Coronary artery (tissue), 2 donors: ENCODE data around the gene NOS3.

Experiments used
- DNase-seq: peaks from one replicate; pipeline ENCODE4 v3.0.0-alpha.2; 2017; ENCODE audit warnings: low spot score
- H3K27ac ChIP-seq, 2 donors: fragments of 200-600 bp; sonication (generic); one replicate each; pipeline ENCODE4 v1.5.1; 2016 to 2019
- H3K4me3 ChIP-seq: fragments of 200-600 bp; sonication (generic); 2 replicates; pipeline ENCODE4 v1.5.1; 2016; ENCODE audit warnings: mild to moderate bottlenecking, moderate library complexity
- CTCF ChIP-seq: fragments of 200-600 bp; sonication (generic); IDR thresholded peaks from one replicate; pipeline ENCODE4 v1.5.1; 2019; ENCODE audit warnings: antibody characterized with exemption

Gene NOS3

GRCh38 chr7:150990416-150991186 lies at the start of gene NOS3:
Gene NOS3 (plus strand): TSS chr7:150991017. CDS start chr7:150993804, 2,787 bp downstream.
- no peak for TF ChIP-seq CTCF
- Histone ChIP-seq H3K4me3 (no peak within 1 kb of the TSS), H3K27ac (no peak within 1 kb of the TSS)
- no peak for DNase-seq

- TF ChIP-seq CTCF = no peak
- Histone ChIP-seq H3K4me3 (no peak overlapping the region), H3K27ac (no peak overlapping the region)
- no peak for DNase-seq
These were observed 49.3 kb upstream of the NOS3 start for GRCh38 chr7:150941351-150942000.

- H3K4me3 ChIP-seq = no peak overlapping the region
- H3K27ac ChIP-seq = no peak overlapping the region
- no peak for TF ChIP-seq CTCF
- DNase-seq = no peak
These were observed 48.7 kb upstream of the NOS3 start for GRCh38 chr7:150942001-150942590.

- no peak overlapping the region for H3K4me3 ChIP-seq
- no peak for TF ChIP-seq CTCF
- no peak for DNase-seq
- no peak overlapping the region for H3K27ac ChIP-seq
These were observed 48.0 kb upstream of the NOS3 start for GRCh38 chr7:150942591-150943452.

- Histone ChIP-seq H3K27ac (no peak overlapping the region), H3K4me3 (no peak overlapping the region)
- TF ChIP-seq CTCF = no peak
- no peak for DNase-seq
These were observed 47.4 kb upstream of the NOS3 start for GRCh38 chr7:150943453-150943814.

GRCh38 chr7:150944066-150945042 lies 46.5 kb upstream of the NOS3 start:
- no peak for DNase-seq
- Histone ChIP-seq H3K4me3 (no peak overlapping the region), H3K27ac (no peak overlapping the region)
- no peak for TF ChIP-seq CTCF
